Coronary artery (tissue), 2 donors: ENCODE measurements around the gene KDM4E.

ENCODE experiments used
- DNase-seq: peaks from one replicate; pipeline ENCODE4 v3.0.0-alpha.2; 2017; ENCODE audit warnings: low spot score
- H3K27ac ChIP-seq, 2 donors: fragments of 200-600 bp; sonication (generic); one replicate each; pipeline ENCODE4 v1.5.1; 2016 to 2019
- H3K4me3 ChIP-seq: fragments of 200-600 bp; sonication (generic); 2 replicates; pipeline ENCODE4 v1.5.1; 2016; ENCODE audit warnings: mild to moderate bottlenecking, moderate library complexity
- CTCF ChIP-seq: fragments of 200-600 bp; sonication (generic); IDR thresholded peaks from one replicate; pipeline ENCODE4 v1.5.1; 2019; ENCODE audit warnings: antibody characterized with exemption

The KDM4E gene

DNA sequence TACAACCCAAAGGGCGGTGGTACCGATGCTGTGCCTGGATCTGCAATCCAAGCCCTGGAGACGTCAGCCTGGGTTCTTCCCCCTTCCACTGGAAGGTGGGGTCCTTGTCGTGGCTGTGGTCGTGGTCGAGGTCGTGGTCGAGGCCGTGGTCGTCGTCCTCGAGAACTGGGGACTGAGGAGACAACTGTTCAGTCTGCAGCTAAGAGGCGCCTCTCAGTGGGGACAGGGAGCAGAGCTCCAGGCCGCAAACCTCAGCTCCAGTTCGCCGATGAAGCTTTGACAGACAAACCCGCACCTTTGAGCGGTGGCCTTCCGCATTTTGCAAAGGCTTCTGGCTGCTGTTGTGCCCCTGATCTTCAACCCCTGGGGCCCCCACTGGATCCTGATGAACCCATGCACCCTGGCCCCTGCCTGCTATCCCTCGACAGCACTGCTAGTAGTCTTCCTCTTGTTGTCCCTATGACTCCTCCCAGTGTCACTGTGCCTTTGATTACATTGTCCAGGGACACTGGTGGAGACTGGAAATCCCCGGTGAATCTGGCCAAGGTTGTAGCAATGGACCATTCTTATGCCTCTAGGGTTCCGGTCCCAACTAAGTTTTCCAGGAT, 25.6 kb downstream of the KDM4E start:
- no peak for TF ChIP-seq CTCF
- Histone ChIP-seq H3K27ac (no peak overlapping the region), H3K4me3 (no peak overlapping the region)
- DNase-seq, result no peak

- no peak for TF ChIP-seq CTCF
- H3K27ac ChIP-seq, result no peak overlapping the region
- H3K4me3 ChIP-seq, result no peak overlapping the region
- DNase-seq, result no peak
Measured at GRCh38 chr11:95054356-95054755, 29.3 kb downstream of the KDM4E start.

- Histone ChIP-seq H3K4me3 (no peak overlapping the region), H3K27ac (no peak overlapping the region)
- no peak for DNase-seq
- no peak for TF ChIP-seq CTCF
Measured at GRCh38 chr11:95055283-95055897, 30.3 kb downstream of the KDM4E start.

DNA sequence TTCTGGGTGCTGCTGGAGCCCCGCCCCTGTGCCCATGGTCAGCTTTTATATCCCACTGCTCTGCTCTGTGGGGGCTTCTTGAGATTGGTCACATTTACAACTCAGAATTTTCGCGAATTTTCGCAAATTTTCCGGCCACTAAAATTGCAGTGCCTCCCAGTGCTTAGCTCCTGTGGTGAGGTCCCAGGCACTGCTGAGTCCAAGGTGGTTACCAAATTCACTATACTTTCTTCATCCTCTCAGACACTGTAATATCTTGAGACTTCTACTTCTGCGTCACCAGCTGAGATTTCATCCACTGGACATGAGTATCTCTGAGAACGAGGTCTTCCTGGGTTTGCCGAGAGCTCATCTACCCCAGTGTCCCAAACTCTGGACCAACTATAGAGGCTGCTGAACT, 32.9 kb downstream of the KDM4E start:
- no peak for DNase-seq
- Histone ChIP-seq H3K4me3 (no peak overlapping the region), H3K27ac (no peak overlapping the region)
- TF ChIP-seq CTCF, result no peak

DNA sequence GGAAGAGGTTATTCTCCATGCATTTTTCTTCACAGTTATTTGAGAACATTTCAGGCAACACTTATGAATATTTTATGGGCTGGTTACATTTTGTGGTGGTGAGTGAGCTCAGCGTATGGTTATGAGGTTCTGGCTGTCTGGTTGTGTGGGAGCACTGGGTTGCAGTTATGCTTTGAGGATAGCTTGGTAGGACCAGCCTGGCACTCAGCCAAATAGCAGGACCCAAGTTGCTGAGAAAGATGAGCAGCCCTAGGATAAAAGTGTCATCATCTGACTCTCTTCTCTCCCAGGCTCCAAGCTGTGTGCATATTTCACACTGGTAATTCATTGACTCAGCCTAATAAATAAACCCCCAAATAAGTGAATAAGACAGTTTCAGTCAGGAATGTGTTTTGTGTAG, 33.6 kb downstream of the KDM4E start:
- Histone ChIP-seq H3K4me3 (no peak overlapping the region), H3K27ac (no peak overlapping the region)
- TF ChIP-seq CTCF, result no peak
- no peak for DNase-seq

DNA sequence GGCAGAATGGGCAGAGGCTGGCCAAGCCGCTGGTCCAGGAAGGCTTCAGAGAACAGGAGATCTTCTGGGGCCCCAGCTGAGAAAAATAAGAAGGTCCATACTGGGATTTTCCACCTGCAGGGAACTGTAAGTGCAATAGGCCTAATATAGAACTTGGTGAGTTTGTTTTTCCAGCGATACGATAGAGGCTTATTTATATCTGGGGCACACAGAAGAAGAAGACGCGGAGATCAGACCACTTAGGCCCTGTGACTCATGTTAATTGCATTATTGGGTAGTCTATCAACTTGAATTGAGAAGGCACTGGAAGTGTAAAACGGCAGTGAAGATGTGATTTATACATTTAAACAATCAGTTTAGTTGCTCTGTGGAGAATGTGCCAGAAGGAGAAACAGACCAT, 34.0 kb downstream of the KDM4E start:
- DNase-seq, result no peak
- TF ChIP-seq CTCF, result no peak

DNA sequence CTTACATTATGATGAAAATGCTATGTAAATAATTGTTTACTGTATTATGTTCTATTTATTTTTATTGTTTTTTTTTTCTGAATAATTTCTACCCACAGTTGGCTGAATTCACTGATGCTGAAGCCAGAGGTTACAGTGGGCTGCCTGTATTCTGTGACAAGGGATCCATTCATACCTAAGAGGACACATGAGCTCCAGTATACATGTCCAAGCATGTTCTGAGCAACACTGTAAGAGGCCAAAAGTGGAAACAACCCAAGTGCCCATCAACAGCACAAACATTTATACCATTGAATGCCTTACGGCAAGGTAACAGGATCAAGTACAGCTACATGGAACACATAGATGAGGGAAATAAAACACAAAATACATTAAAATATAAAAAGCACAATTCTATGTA, 40.3 kb downstream of the KDM4E start:
- TF ChIP-seq CTCF, result no peak
- DNase-seq, result no peak
- Histone ChIP-seq H3K4me3 (no peak overlapping the region), H3K27ac (no peak overlapping the region)

More for the DNA sequence above, 34.0 kb downstream of the KDM4E start:
- Histone ChIP-seq H3K4me3 (no peak overlapping the region), H3K27ac (no peak overlapping the region)
